Measurements from ENCODE around the gene TAOK2. TPM values are rescaled to one million over a fixed set of nuclear protein-coding genes. Genes with fewer than 3 reads are reported as not detected.
"Not testable (repeated sequence)": the region's sequence is repeated elsewhere in the genome, so short reads cannot be mapped to it uniquely, and the experiment has no call there.

The TAOK2 gene
- total and polyA plus RNA-seq, 4 donors: 7.6 to 57.7 (median 30.8) TPM

DNA sequence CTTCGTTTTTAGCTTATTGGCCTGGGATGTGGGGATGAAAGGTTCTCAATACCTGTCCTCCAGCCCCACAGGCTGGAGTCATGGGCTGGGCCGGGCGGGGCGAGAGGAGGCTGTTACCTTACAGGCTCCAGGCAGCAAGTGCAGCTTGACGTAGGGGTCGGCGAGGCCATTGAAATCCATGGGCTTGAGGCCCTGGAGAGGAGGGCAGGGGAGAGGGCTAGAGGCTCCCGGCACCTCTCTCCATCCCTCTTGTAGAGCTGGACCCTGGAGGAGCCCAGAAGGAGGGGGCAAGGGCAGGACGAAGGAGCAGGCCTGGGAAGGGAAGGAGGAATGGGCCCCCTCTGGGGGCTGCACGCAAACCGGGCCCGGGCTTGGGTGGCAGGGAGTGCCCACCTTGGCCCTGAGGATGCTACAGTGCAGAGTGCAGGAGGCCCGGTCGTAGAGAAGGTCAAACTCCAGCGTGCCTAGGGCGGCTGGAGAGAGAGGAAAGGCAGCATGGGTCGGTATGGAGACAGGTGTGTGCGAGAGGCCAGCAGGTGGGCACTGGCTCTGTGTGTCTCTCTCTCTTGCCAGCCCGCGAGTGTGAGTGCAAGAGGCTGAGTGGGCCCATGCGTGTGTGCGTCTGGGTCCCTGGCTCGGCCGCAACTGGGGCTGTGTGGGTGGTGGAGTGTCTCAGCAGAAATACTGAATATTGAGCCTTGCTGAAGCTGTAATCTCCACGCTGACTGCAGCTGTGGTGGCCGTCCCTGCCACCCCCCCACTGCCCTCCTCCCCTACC lies 35.6 kb downstream of the TAOK2 start:
- H3K4me3 ChIP-seq (ENCODE audit: low read length in 2 of 2): no peak overlapping the region
- intact Hi-C loops (cut with DNase I): loop anchor here in 1 of 2 donors (5.0 kb wide), 1 partner anchor 262 kb away; the partner anchor contains the start of gene C16orf54
- no peaks in the 10 kb centered on the region for H3K9me3 ChIP-seq (ENCODE audit: control insufficient read depth, low read length)
- no peaks in the 10 kb centered on the region for H3K36me3 ChIP-seq (ENCODE audit: control insufficient read depth in 1 of 2, insufficient read depth in 2 of 2, low read length in 1 of 2)
- no peaks in the 10 kb centered on the region for H3K27me3 ChIP-seq (ENCODE audit: control insufficient read depth in 1 of 2, insufficient read depth in 2 of 2, low read length in 1 of 2)
- H3K4me1 ChIP-seq (ENCODE audit: control insufficient read depth in 1 of 2, insufficient read depth in 2 of 2, low read length in 2 of 2): no peaks in the 10 kb centered on the region
- WGBS, 2 donors: 53 to 55% methylated on average over 26 of the region's 26 CpGs
- no peak overlapping the region for H3K27ac ChIP-seq (ENCODE audit: low read depth in 1 of 2, low read length in 2 of 2)
- DNase-seq: no peak
- ATAC-seq (ENCODE audit: low FRiP score): no peak

DNA sequence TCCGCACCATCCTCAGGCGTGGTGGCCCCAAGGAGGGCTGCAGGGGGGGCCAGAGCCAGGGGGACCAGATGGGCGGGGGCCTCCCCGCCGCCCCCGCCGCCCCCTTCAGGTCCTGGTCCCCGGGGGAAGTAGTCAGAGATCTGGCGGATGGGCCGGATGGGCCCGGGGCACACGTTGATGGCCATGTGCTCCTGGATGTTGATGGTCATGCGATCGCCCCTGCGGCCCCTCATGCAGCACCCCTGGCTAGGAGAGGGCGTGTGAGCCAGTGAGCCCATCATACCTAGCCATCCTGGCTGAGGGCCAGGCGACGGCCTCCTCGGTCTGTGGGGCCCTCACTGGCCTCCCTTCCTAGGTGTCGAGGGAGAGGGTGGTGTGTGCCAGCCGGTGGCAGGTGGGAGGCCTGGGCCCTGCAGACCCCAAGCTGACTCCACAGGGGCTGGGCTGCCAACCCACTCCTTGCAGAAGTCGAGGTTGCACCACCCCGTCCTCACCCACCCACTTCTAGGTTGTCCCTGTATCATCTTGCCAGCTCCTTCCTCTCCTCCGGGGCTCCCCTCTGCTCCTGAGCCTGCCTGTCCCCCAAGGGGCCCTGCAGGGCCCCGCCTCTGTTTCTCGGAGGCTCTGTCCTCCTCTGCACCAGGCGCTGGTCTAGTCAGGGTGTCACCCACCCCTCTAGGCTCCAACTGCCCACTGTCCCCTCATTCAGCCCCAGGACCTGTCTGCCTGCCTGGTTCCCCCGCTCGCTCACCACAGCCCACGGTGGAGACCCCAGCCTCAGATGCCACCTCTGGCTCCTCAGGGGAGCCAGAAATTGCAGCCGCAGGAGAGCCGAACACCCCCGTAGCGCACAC lies 36.5 kb downstream of the TAOK2 start:
- 9 to 19% methylated on average over 29 to 34 of the region's 34 CpGs for WGBS, 2 donors
- Histone ChIP-seq H3K4me3 (ENCODE audit: low read length in 2 of 2) (no peak overlapping the region), H3K27me3 (ENCODE audit: control insufficient read depth in 1 of 2, insufficient read depth in 2 of 2, low read length in 1 of 2) (no peaks in the 10 kb centered on the region), H3K36me3 (ENCODE audit: control insufficient read depth in 1 of 2, insufficient read depth in 2 of 2, low read length in 1 of 2) (no peaks in the 10 kb centered on the region), H3K9me3 (ENCODE audit: control insufficient read depth, low read length) (no peaks in the 10 kb centered on the region), H3K27ac (ENCODE audit: low read depth in 1 of 2, low read length in 2 of 2) (no peak overlapping the region), H3K4me1 (ENCODE audit: control insufficient read depth in 1 of 2, insufficient read depth in 2 of 2, low read length in 2 of 2) (no peaks in the 10 kb centered on the region)
- ATAC-seq (ENCODE audit: low FRiP score) (no peak), DNase-seq (no peak)
- intact Hi-C loops (cut with DNase I): loop anchor here (5.0 kb wide), 2 partner anchors 93 to 263 kb away; partner anchors contain the start of gene C16orf54 (in 1 of the 2)

DNA sequence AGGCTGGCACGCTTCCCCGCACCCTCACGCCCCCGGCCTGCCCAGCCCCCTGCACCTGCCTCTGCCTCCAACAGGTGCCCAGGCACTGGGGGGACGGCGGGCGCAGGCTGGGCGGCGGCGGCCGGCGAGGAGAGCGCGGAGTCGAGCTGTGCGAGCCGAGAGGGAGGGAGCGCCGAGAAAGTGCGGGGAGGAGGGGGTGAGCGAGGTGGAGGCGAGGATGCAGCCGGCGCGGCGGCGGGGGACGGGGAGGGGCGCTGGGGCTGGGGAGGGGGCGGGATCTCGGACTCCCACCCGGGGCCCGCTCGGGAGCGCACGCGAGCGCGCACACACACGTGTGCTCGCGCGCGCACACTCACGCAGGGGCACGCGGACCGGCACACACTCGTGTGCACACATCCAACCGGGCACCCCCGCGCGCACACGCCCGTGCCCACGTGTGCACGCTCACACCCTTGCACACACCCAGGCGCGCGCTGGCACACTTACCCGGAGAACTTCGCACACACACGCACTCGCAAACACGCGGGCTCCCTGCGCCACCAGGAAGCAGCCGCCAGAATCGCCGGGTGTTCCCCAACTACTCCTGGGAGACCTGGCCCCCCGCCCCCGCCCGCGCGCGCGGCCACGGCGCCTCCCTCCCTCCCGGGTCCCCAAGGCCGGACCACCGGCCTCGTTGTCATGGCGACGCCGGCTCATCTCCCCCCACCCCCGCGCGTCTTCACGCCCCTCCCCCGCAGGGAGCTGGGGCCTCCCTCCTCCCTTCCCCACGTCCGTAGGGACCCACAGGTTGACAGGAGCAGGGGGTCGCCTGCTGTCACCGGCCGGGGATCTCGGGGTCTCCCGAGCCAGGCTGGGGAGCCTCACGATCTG lies 37.4 kb downstream of the TAOK2 start, which contains the start of gene DOC2A:
Gene DOC2A (minus strand): TSS at position 184 of the 870 bp plus-strand sequence. CDS start 805 bp downstream, outside the sequence.
- Histone ChIP-seq H3K27ac (ENCODE audit: low read depth in 1 of 2, low read length in 2 of 2) (no peak within 1 kb of the TSS), H3K27me3 (ENCODE audit: control insufficient read depth in 1 of 2, insufficient read depth in 2 of 2, low read length in 1 of 2) (no peaks in the 10 kb centered on the region), H3K9me3 (ENCODE audit: control insufficient read depth, low read length) (no peaks in the 10 kb centered on the region), H3K4me1 (ENCODE audit: control insufficient read depth in 1 of 2, insufficient read depth in 2 of 2, low read length in 2 of 2) (no peaks in the 10 kb centered on the region), H3K4me3 (ENCODE audit: low read length in 2 of 2) (peak within 1 kb of the TSS in 1 of 2 donors; percentile 16), H3K36me3 (ENCODE audit: control insufficient read depth in 1 of 2, insufficient read depth in 2 of 2, low read length in 1 of 2) (no peaks in the 10 kb centered on the region)
- ATAC-seq (ENCODE audit: low FRiP score) (peak; percentile 17), DNase-seq (no peak)
- intact Hi-C loops (cut with DNase I): loop anchor here in 1 of 2 donors (5.0 kb wide), 1 partner anchor 94 kb away; no protein-coding TSS in a partner anchor
- WGBS, 2 donors: 1% methylated on average over 55 to 99 of the region's 99 CpGs

DNA sequence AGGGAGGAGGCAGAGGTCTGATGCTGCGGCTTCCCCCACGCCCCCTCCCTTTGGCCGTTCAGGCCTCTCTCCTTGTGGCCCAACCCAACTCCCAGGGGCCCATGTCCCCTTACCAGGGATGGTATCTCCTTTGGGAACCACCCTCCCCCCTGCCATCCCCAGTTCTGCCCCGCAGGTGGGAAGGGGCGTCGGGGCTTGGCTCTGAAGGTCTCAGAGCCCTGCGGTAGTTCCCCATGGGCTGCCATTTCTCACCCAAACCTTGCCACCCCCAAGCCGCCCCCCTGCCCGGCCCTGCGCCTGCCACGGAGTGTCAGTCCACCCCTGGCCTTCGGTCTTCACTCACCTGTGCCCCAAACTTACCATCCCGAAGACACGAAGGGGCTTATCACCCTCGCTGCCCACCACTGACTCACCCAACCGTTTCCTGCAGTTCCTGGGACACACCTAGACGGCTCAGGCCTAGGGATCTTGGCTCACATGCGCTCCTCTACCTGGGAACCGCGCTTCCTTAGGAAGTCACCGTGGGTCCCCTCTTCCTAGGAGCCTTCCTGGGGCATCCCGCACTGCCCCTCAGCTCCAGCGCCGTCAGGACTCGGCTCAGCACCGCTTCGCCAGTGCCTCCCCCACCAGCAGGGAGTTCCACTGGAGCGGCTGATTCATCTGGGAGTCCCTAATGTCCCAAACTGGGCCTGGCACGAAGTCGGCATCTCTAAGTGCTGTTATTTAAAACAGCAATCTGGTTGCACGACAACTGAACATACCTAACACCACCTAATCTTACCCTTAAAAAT lies 38.2 kb downstream of the TAOK2 start:
- Histone ChIP-seq H3K36me3 (ENCODE audit: control insufficient read depth in 1 of 2, insufficient read depth in 2 of 2, low read length in 1 of 2) (no peaks in the 10 kb centered on the region), H3K4me3 (ENCODE audit: low read length in 2 of 2) (no peak overlapping the region), H3K4me1 (ENCODE audit: control insufficient read depth in 1 of 2, insufficient read depth in 2 of 2, low read length in 2 of 2) (no peaks in the 10 kb centered on the region), H3K9me3 (ENCODE audit: control insufficient read depth, low read length) (no peaks in the 10 kb centered on the region), H3K27ac (ENCODE audit: low read depth in 1 of 2, low read length in 2 of 2) (no peak overlapping the region), H3K27me3 (ENCODE audit: control insufficient read depth in 1 of 2, insufficient read depth in 2 of 2, low read length in 1 of 2) (no peaks in the 10 kb centered on the region)
- ATAC-seq (ENCODE audit: low FRiP score) (no peak), DNase-seq (no peak)
- intact Hi-C loops (cut with DNase I): loop anchor here in 1 of 2 donors (5.0 kb wide), 1 partner anchor 95 kb away; no protein-coding TSS in a partner anchor
- 14 to 16% methylated on average over 31 of the region's 31 CpGs for WGBS, 2 donors

DNA sequence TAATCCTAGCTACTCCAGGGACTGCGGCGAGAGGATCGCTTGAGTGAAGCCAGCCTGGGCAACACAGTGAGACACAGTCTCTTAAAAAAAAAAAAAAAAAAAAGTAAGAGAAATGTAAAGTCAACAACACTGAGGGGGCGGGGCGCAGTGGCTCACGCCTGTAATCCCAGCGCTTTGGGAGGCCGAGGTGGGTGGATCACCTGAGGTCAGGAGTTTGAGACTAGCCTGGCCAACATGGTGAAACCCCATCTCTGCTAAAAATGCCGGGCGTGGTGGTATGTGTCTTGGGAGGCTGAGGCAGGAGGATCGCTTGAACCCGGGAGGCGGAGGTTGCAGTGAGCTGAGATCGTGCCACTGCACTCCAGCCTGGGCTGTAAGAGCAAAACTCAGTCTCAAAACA lies 38.9 kb downstream of the TAOK2 start:
- H3K36me3 ChIP-seq (ENCODE audit: control insufficient read depth in 1 of 2, insufficient read depth in 2 of 2, low read length in 1 of 2); H3K9me3 ChIP-seq (ENCODE audit: control insufficient read depth, low read length); H3K27me3 ChIP-seq (ENCODE audit: control insufficient read depth in 1 of 2, insufficient read depth in 2 of 2, low read length in 1 of 2); H3K4me3 ChIP-seq (ENCODE audit: low read length in 2 of 2); ATAC-seq (ENCODE audit: low FRiP score); H3K27ac ChIP-seq (ENCODE audit: low read depth in 1 of 2, low read length in 2 of 2); DNase-seq; H3K4me1 ChIP-seq (ENCODE audit: control insufficient read depth in 1 of 2, insufficient read depth in 2 of 2, low read length in 2 of 2): not testable (repeated sequence)
- WGBS, 2 donors: 80 to 92% methylated on average over 14 of the region's 14 CpGs
- intact Hi-C loops (cut with DNase I): loop anchor here in 1 of 2 donors (5.0 kb wide), 1 partner anchor 95 kb away; no protein-coding TSS in a partner anchor

DNA sequence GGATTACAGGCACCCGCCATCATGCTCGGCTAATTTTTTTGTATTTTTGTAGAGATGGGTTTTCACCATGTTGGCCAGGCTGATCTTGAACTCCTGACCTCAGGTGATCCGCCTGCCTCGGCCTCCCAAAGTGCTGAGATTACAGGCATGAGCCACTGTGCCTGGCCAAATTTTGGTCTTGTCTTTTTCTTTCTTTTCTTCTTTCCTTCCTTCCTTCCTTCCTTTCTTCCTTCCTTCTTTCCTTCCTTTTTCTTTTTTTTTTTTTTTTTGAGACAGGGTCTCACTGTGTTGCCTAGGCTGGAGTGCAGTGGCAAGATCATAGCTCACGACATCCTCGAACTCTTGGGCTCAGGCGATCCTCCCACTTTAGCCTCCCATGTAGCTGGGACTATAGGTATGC lies 41.8 kb downstream of the TAOK2 start:
- H3K4me1 ChIP-seq (ENCODE audit: control insufficient read depth in 1 of 2, insufficient read depth in 2 of 2, low read length in 2 of 2); H3K36me3 ChIP-seq (ENCODE audit: control insufficient read depth in 1 of 2, insufficient read depth in 2 of 2, low read length in 1 of 2); H3K9me3 ChIP-seq (ENCODE audit: control insufficient read depth, low read length); intact Hi-C loops (cut with DNase I); DNase-seq; ATAC-seq (ENCODE audit: low FRiP score); H3K27ac ChIP-seq (ENCODE audit: low read depth in 1 of 2, low read length in 2 of 2); H3K27me3 ChIP-seq (ENCODE audit: control insufficient read depth in 1 of 2, insufficient read depth in 2 of 2, low read length in 1 of 2); H3K4me3 ChIP-seq (ENCODE audit: low read length in 2 of 2): not testable (repeated sequence)
- WGBS, 2 donors: 91 to 92% methylated on average over 7 of the region's 7 CpGs

DNA sequence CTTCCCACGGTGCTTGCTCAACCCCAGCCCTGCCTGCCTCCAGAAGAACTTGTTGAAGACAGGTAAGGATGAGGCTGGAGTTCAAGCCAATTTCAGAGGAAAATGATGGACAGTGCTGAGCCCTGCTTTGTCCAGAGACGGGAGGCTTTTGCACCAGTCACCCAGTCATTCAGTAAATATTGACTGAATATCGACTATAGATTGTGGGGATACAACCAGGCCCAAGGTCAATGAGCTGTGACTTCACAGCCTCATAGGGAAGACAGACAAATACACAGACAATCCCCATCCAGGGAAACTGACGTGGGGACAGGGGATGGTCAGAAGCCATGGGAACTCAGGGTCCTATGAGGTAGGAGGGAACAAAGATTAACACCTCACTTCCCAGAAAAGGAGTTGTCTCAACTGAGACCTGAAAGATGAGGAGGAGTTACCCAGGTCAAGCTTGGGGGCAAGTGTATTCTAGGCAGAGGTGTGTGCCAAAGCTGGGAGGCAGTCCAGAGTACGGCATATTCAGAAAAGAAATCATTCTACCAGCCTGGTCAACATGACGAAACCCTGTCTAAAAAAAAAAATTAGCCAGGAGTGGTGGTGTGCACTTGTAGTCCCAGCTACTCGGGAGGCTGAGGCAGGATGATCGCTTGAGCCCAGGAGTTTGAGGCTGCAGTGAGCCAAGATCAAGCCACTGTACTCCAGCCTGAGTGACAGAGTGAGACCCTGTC lies 43.0 kb downstream of the TAOK2 start:
- DNase-seq: no peak
- intact Hi-C loops (cut with DNase I): no loop called here
- Histone ChIP-seq H3K36me3 (ENCODE audit: control insufficient read depth in 1 of 2, insufficient read depth in 2 of 2, low read length in 1 of 2) (no peaks in the 10 kb centered on the region), H3K4me3 (ENCODE audit: low read length in 2 of 2) (no peak overlapping the region), H3K4me1 (ENCODE audit: control insufficient read depth in 1 of 2, insufficient read depth in 2 of 2, low read length in 2 of 2) (no peaks in the 10 kb centered on the region), H3K27me3 (ENCODE audit: control insufficient read depth in 1 of 2, insufficient read depth in 2 of 2, low read length in 1 of 2) (no peaks in the 10 kb centered on the region), H3K27ac (ENCODE audit: low read depth in 1 of 2, low read length in 2 of 2) (no peak overlapping the region), H3K9me3 (ENCODE audit: control insufficient read depth, low read length) (no peaks in the 10 kb centered on the region)
- 70 to 74% methylated on average over 8 of the region's 8 CpGs for WGBS, 2 donors
- ATAC-seq (ENCODE audit: low FRiP score): no peak
